H1 (cell line): Measurements from ENCODE around the gene AOAH. TPM values are rescaled to one million over a fixed set of nuclear protein-coding genes. Genes with fewer than 3 reads are reported as not detected.

ENCODE experiments used
- MAFK ChIP-seq: IDR thresholded peaks from 2 replicates; pipeline ENCODE4 v1.6.1; 2012; ENCODE audit warnings: low read depth, mild to moderate bottlenecking, improper control_type of control experiment, low read length
- TEAD4 ChIP-seq: IDR thresholded peaks from 2 replicates; pipeline ENCODE4 v1.6.1; 2012; ENCODE audit warnings: low read depth, low read length, inconsistent platforms, mixed read lengths
- polyA plus RNA-seq, 7 experiments: library from polyadenylated mRNA; depleted of rRNA in 3 of 7; stranded (reverse) in 5 of 7; unstranded in 2 of 7; fragments of >200 nt in 5 of 7; fragments of 200-250 nt in 2 of 7; gene quantifications; 1 replicate in 5 of 7; 2 replicates in 1 of 7; 4 replicates in 1 of 7; pipeline versions ENCODE4 v1.2.1 to v1.2.3, GENCODE V29; 2011 to 2013; ENCODE audit warnings: missing spikeins in 2 of 7, mixed read lengths in 2 of 7
- total RNA-seq: library from RNA; stranded (reverse); fragmentation: NEBNext Ultra II Directional; extraction: Animal tissue kit (Norgen Biotek cat#: 25700); gene quantifications from 2 replicates; pipeline ENCODE4 v1.2.1, GENCODE V29; 2021
- TF ChIP-seq, protein P1 (sequence below): fragments of 300-600 bp; sonication (generic); IDR thresholded peaks from 2 replicates; pipeline ENCODE4 v1.7.1; 2012; ENCODE audit warnings: low read length, moderate library complexity, mild to moderate bottlenecking, inconsistent platforms; ENCODE audit not compliant: insufficient replicate concordance
- TF ChIP-seq, protein P2 (sequence below): IDR thresholded peaks from 2 replicates; pipeline ENCODE4 v1.6.1; 2012; ENCODE audit warnings: inconsistent platforms
- TF ChIP-seq, protein P3 (sequence below): IDR thresholded peaks from 2 replicates; pipeline ENCODE4 v1.6.1; 2011; ENCODE audit warnings: low read length, improper control_type of control experiment

AOAH gene
- total and polyA plus RNA-seq, 2 of the 8 experiments (the other 6 are each of a cell fraction or from before 2014, with no cell fraction given), result 0.08 TPM; not detected in 1

DNA sequence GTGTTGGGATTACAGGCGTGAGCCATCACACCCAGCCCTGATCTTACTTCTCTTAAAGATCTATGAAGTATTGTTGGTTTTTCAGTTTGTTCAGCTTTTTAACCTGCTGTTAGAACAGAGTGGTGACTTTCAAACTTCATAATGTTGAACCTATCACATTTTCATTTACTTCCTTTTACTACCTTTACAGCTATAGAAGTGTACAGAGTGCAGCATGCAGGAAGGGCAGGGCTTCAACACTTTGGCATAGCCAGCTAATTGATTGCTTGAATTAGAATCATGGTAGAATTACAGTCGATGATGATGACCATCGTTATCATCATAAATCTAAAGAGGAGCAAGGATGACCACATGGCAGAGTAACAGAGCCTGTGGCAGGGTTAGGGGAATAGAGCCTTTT lies 55.5 kb downstream of the AOAH start (continued):
- TF ChIP-seq, protein P1, sequence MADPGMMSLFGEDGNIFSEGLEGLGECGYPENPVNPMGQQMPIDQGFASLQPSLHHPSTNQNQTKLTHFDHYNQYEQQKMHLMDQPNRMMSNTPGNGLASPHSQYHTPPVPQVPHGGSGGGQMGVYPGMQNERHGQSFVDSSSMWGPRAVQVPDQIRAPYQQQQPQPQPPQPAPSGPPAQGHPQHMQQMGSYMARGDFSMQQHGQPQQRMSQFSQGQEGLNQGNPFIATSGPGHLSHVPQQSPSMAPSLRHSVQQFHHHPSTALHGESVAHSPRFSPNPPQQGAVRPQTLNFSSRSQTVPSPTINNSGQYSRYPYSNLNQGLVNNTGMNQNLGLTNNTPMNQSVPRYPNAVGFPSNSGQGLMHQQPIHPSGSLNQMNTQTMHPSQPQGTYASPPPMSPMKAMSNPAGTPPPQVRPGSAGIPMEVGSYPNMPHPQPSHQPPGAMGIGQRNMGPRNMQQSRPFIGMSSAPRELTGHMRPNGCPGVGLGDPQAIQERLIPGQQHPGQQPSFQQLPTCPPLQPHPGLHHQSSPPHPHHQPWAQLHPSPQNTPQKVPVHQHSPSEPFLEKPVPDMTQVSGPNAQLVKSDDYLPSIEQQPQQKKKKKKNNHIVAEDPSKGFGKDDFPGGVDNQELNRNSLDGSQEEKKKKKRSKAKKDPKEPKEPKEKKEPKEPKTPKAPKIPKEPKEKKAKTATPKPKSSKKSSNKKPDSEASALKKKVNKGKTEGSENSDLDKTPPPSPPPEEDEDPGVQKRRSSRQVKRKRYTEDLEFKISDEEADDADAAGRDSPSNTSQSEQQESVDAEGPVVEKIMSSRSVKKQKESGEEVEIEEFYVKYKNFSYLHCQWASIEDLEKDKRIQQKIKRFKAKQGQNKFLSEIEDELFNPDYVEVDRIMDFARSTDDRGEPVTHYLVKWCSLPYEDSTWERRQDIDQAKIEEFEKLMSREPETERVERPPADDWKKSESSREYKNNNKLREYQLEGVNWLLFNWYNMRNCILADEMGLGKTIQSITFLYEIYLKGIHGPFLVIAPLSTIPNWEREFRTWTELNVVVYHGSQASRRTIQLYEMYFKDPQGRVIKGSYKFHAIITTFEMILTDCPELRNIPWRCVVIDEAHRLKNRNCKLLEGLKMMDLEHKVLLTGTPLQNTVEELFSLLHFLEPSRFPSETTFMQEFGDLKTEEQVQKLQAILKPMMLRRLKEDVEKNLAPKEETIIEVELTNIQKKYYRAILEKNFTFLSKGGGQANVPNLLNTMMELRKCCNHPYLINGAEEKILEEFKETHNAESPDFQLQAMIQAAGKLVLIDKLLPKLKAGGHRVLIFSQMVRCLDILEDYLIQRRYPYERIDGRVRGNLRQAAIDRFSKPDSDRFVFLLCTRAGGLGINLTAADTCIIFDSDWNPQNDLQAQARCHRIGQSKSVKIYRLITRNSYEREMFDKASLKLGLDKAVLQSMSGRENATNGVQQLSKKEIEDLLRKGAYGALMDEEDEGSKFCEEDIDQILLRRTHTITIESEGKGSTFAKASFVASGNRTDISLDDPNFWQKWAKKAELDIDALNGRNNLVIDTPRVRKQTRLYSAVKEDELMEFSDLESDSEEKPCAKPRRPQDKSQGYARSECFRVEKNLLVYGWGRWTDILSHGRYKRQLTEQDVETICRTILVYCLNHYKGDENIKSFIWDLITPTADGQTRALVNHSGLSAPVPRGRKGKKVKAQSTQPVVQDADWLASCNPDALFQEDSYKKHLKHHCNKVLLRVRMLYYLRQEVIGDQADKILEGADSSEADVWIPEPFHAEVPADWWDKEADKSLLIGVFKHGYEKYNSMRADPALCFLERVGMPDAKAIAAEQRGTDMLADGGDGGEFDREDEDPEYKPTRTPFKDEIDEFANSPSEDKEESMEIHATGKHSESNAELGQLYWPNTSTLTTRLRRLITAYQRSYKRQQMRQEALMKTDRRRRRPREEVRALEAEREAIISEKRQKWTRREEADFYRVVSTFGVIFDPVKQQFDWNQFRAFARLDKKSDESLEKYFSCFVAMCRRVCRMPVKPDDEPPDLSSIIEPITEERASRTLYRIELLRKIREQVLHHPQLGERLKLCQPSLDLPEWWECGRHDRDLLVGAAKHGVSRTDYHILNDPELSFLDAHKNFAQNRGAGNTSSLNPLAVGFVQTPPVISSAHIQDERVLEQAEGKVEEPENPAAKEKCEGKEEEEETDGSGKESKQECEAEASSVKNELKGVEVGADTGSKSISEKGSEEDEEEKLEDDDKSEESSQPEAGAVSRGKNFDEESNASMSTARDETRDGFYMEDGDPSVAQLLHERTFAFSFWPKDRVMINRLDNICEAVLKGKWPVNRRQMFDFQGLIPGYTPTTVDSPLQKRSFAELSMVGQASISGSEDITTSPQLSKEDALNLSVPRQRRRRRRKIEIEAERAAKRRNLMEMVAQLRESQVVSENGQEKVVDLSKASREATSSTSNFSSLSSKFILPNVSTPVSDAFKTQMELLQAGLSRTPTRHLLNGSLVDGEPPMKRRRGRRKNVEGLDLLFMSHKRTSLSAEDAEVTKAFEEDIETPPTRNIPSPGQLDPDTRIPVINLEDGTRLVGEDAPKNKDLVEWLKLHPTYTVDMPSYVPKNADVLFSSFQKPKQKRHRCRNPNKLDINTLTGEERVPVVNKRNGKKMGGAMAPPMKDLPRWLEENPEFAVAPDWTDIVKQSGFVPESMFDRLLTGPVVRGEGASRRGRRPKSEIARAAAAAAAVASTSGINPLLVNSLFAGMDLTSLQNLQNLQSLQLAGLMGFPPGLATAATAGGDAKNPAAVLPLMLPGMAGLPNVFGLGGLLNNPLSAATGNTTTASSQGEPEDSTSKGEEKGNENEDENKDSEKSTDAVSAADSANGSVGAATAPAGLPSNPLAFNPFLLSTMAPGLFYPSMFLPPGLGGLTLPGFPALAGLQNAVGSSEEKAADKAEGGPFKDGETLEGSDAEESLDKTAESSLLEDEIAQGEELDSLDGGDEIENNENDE, result no peak
- TF ChIP-seq, protein P2, sequence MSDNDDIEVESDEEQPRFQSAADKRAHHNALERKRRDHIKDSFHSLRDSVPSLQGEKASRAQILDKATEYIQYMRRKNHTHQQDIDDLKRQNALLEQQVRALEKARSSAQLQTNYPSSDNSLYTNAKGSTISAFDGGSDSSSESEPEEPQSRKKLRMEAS, result no peak
- TF ChIP-seq, protein P3, sequence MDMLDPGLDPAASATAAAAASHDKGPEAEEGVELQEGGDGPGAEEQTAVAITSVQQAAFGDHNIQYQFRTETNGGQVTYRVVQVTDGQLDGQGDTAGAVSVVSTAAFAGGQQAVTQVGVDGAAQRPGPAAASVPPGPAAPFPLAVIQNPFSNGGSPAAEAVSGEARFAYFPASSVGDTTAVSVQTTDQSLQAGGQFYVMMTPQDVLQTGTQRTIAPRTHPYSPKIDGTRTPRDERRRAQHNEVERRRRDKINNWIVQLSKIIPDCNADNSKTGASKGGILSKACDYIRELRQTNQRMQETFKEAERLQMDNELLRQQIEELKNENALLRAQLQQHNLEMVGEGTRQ, result no peak
- no peak for TF ChIP-seq TEAD4
- TF ChIP-seq MAFK, result no peak
